Vagina (tissue), 2 donors: Measurements from ENCODE around the gene CRNKL1. TPM values are rescaled to one million over a fixed set of nuclear protein-coding genes. Genes with fewer than 3 reads are reported as not detected.
A peak's percentile ranks its signal among the peaks of the same experiment; 100 is the strongest.
"Not testable (repeated sequence)": the region's sequence is repeated elsewhere in the genome, so short reads cannot be mapped to it uniquely, and the experiment has no call there.

ENCODE experiments used
- DNase-seq, 2 donors: peaks; one replicate each; pipeline ENCODE4 v3.0.0-alpha.2; 2017; ENCODE audit errors: extremely low spot score in 2 of 2
- H3K27ac ChIP-seq: fragments of 200-600 bp; sonication (generic); one replicate; pipeline ENCODE4 v1.5.1; 2019
- H3K27me3 ChIP-seq: fragments of 200-600 bp; sonication (generic); one replicate; pipeline ENCODE4 v1.5.1; 2019
- H3K36me3 ChIP-seq, 2 donors: fragments of 200-600 bp; sonication (generic); one replicate each; pipeline ENCODE4 v1.5.1; 2017 to 2019
- H3K4me1 ChIP-seq: fragments of 200-600 bp; sonication (generic); one replicate; pipeline ENCODE4 v1.5.1; 2019
- H3K4me3 ChIP-seq, 2 donors: fragments of 200-600 bp; sonication (generic); 1 replicate in 1 of 2; 2 replicates in 1 of 2; pipeline ENCODE4 v1.5.1; 2016 to 2019
- H3K9me3 ChIP-seq: fragments of 200-600 bp; sonication (generic); one replicate; pipeline ENCODE4 v1.5.1; 2019
- POLR2A ChIP-seq, 2 donors: fragments of 450-650 bp; IDR thresholded peaks; one replicate each; pipeline ENCODE4 v1.6.1; 2017; ENCODE audit warnings: antibody characterized with exemption in 2 of 2, mild to moderate bottlenecking in 2 of 2, moderate library complexity in 2 of 2
- POLR2AphosphoS5 ChIP-seq, 2 donors: sonication (generic); formaldehyde crosslinking; IDR thresholded peaks; one replicate each; pipeline ENCODE4 v1.9.0; 2017; ENCODE audit warnings: antibody characterized with exemption in 2 of 2, mild to moderate bottlenecking in 2 of 2, low read depth in 1 of 2; ENCODE audit not compliant: insufficient read depth in 1 of 2
- intact Hi-C: fragments of 100-400 bp; cut with DNase I; formaldehyde crosslinking; loops from one replicate; pipeline ENCODE4 v1.15.1; 2023
- total RNA-seq: library from RNA; depleted of rRNA; stranded (reverse); fragments of >200 nt; gene quantifications from one replicate; pipeline ENCODE4 v1.2.3, GENCODE V29; 2016
- TF ChIP-seq, protein P1 (sequence below), 3 experiments: fragments of 450-650 bp in 2 of 3; fragments of 200-600 bp in 1 of 3; sonication (generic) in 1 of 3; IDR thresholded peaks; one replicate each; pipeline ENCODE4 v1.5.1; 2017 to 2019; ENCODE audit warnings: antibody characterized with exemption in 3 of 3, mild to moderate bottlenecking in 2 of 3, moderate library complexity in 2 of 3

Gene CRNKL1
- total RNA-seq, 1 donor from 2014 or later: 15.2 TPM

- no peak for TF ChIP-seq POLR2A (IDR thresholded peaks at IDR 0.05)
- no peak for TF ChIP-seq POLR2AphosphoS5 (IDR thresholded peaks at IDR 0.05; ENCODE audit: insufficient read depth in 1 of 2, low read depth in 1 of 2)
- Histone ChIP-seq H3K9me3 (no peaks in the 10 kb centered on the region), H3K27me3 (no peaks in the 10 kb centered on the region), H3K27ac (no peak overlapping the region), H3K4me3 (no peak overlapping the region), H3K36me3 (peaks cover 0 to 7% of the 10 kb centered on the region in 2 donors), H3K4me1 (peaks cover 52% of the 10 kb centered on the region)
- DNase-seq: no peak
- intact Hi-C loops: no loop called here
Observed at GRCh38 chr20:20005342-20005741, 46.9 kb downstream of the CRNKL1 start.

DNA sequence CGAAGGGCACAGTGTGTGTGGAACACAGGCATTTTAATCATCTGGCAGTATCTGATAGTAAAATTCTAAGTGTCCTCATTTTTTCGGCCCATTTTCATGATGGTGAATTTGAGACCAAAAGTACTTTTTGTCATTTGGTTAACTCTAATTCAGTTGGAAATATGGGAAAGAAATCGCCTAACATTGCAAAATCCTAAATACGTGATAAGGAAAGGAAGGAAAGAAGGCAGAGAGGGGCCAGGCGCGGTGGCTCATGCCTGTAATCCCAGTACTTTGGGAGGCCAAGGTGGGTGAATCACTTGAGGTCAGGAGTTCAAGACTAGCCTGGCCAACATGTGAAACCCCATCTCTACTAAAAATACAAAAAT, 48.3 kb downstream of the CRNKL1 start:
- peak overlapping the region; percentile 83 for H3K27ac ChIP-seq
- DNase-seq, H3K9me3 ChIP-seq, H3K27me3 ChIP-seq, intact Hi-C loops: not testable (repeated sequence)
- peaks cover 39% of the 10 kb centered on the region for H3K4me1 ChIP-seq
- peak overlapping the region; percentile 4 to 9 for H3K4me3 ChIP-seq
- peaks cover 0 to 18% of the 10 kb centered on the region in 2 donors for H3K36me3 ChIP-seq

DNA sequence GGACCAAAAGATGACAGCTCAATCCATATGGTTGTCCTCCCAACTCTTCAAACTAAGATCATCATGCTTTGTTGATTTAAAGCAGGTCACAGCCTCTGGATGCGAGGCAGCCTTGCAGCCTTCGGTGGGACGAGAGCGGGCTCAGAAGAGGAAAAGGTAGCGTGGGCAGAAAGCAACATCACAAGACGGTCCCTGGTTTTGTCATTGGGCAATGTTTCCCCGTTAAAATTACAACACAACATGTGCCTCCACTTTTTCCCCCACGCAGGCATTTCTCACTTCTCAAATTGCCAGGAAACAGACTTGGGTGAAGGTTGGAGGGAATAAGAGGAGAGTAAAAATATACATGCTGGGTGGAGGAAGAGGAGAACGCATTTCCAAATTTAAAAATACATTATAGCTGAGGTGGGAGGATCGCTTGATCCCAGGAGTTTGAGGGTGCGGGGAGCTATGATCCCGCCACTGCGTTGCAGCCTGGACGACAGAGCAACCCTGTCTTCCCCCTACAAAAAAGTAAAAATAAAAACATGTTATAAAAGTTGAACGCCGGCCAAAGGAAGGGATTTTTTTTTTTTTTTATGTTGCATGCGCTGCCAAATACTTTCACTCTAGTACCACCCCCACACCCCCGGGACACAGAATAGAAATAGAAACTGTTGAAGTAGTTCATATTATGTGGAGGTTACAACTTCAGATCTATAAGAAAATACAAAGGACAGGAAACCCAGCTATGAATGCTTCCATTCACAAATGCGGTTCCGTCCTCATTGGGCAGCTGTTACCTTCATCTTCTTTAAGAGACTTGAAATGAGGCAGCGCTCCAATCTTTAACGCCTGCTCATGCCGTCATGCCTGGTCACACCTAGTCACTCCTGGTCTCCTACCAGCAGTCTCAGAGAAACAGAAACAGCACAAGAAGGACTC, 49.0 kb downstream of the CRNKL1 start:
- DNase-seq: no peak
- H3K27me3 ChIP-seq: no peaks in the 10 kb centered on the region
- H3K4me1 ChIP-seq: peaks cover 32% of the 10 kb centered on the region
- H3K9me3 ChIP-seq: no peaks in the 10 kb centered on the region
- intact Hi-C loops: no loop called here
- peak overlapping the region; percentile 4 to 9 for H3K4me3 ChIP-seq
- peak overlapping the region; percentile 83 for H3K27ac ChIP-seq
- H3K36me3 ChIP-seq: peaks cover 0 to 24% of the 10 kb centered on the region in 2 donors
- TF ChIP-seq POLR2AphosphoS5 (IDR thresholded peaks at IDR 0.05; ENCODE audit: insufficient read depth in 1 of 2, low read depth in 1 of 2) (peak in 1 of 2 donors; percentile 14), POLR2A (IDR thresholded peaks at IDR 0.05) (no peak)

- Histone ChIP-seq H3K4me1 (peaks cover 30% of the 10 kb centered on the region), H3K36me3 (peaks cover 0 to 34% of the 10 kb centered on the region in 2 donors), H3K4me3 (peak overlapping the region in 1 of 2 donors; percentile 15), H3K27me3 (no peaks in the 10 kb centered on the region), H3K27ac (peak overlapping the region; percentile 83), H3K9me3 (no peaks in the 10 kb centered on the region)
- intact Hi-C loops: no loop called here
- TF ChIP-seq, protein P1, sequence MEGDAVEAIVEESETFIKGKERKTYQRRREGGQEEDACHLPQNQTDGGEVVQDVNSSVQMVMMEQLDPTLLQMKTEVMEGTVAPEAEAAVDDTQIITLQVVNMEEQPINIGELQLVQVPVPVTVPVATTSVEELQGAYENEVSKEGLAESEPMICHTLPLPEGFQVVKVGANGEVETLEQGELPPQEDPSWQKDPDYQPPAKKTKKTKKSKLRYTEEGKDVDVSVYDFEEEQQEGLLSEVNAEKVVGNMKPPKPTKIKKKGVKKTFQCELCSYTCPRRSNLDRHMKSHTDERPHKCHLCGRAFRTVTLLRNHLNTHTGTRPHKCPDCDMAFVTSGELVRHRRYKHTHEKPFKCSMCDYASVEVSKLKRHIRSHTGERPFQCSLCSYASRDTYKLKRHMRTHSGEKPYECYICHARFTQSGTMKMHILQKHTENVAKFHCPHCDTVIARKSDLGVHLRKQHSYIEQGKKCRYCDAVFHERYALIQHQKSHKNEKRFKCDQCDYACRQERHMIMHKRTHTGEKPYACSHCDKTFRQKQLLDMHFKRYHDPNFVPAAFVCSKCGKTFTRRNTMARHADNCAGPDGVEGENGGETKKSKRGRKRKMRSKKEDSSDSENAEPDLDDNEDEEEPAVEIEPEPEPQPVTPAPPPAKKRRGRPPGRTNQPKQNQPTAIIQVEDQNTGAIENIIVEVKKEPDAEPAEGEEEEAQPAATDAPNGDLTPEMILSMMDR (IDR thresholded peaks at IDR 0.05): no peak
- no peak for TF ChIP-seq POLR2AphosphoS5 (IDR thresholded peaks at IDR 0.05; ENCODE audit: insufficient read depth in 1 of 2, low read depth in 1 of 2)
- TF ChIP-seq POLR2A (IDR thresholded peaks at IDR 0.05): no peak
- no peak for DNase-seq
Observed at GRCh38 chr20:20002101-20002998, 49.9 kb downstream of the CRNKL1 start.

GRCh38 chr20:20000211-20000968, 51.9 kb downstream of the CRNKL1 start:
- no peak overlapping the region for H3K4me3 ChIP-seq
- no peak for DNase-seq
- no peaks in the 10 kb centered on the region for H3K9me3 ChIP-seq
- peaks cover 0 to 51% of the 10 kb centered on the region in 2 donors for H3K36me3 ChIP-seq
- intact Hi-C loops: no loop called here
- H3K27me3 ChIP-seq: no peaks in the 10 kb centered on the region
- H3K4me1 ChIP-seq: peaks cover 30% of the 10 kb centered on the region
- no peak overlapping the region for H3K27ac ChIP-seq
- TF ChIP-seq POLR2A (IDR thresholded peaks at IDR 0.05) (no peak), POLR2AphosphoS5 (IDR thresholded peaks at IDR 0.05; ENCODE audit: insufficient read depth in 1 of 2, low read depth in 1 of 2) (no peak)
- TF ChIP-seq, protein P1 (IDR thresholded peaks at IDR 0.05): no peak
